H1 (cell line): Measurements from ENCODE around the gene TOP2B. TPM values are rescaled to one million over a fixed set of nuclear protein-coding genes. Genes with fewer than 3 reads are reported as not detected.

Experiments
- CTCF ChIA-PET: fragments of 300-600 bp; sonication (Branson Sonifier 250); formaldehyde crosslinking; loops from one replicate; lab custom pipeline; 2021; ENCODE audit not compliant: partially characterized antibody; lab: Charles Lee
- POLR2A ChIA-PET: fragments of 300-600 bp; sonication (Branson Sonifier 250); formaldehyde crosslinking; loops from one replicate; lab custom pipeline; 2021; ENCODE audit warnings: inconsistent platforms; ENCODE audit not compliant: partially characterized antibody; lab: Charles Lee
- DNase-seq, 2 experiments: peaks; one replicate each; pipeline versions ENCODE4 v3.0.0 to v3.0.0-alpha.2; 2010 to 2022; ENCODE audit warnings: low spot score in 2 of 2, low read depth in 1 of 2, mixed read lengths in 1 of 2
- FAIRE-seq: peaks from 2 replicates; lab custom pipeline; 2011; peaks lifted over from hg19 to GRCh38; lab: Jason Lieb, UNC
- H2AFZ ChIP-seq: 2 replicates; pipeline ENCODE4 v1.8.1; 2012; ENCODE audit warnings: low read length, inconsistent platforms
- H2AK5ac ChIP-seq: 2 replicates; pipeline ENCODE4 v1.6.1; 2013; ENCODE audit warnings: low read depth, low read length
- H2BK120ac ChIP-seq: replicated peaks from 2 replicates; pipeline ENCODE3; 2013; ENCODE audit warnings: low read depth, low read length, inconsistent platforms
- H2BK12ac ChIP-seq: 2 replicates; pipeline ENCODE4 v1.6.1; 2013; ENCODE audit warnings: low read depth, low read length
- H2BK15ac ChIP-seq: 2 replicates; pipeline ENCODE4 v1.6.1; 2013; ENCODE audit warnings: low read length
- H2BK20ac ChIP-seq: 2 replicates; pipeline ENCODE4 v1.6.1; 2013; ENCODE audit warnings: low read length
- H2BK5ac ChIP-seq: 2 replicates; pipeline ENCODE4 v1.6.1; 2013; ENCODE audit warnings: low read depth, low read length
- H3K14ac ChIP-seq: 2 replicates; pipeline ENCODE4 v1.6.1; 2013; ENCODE audit warnings: inconsistent platforms; ENCODE audit not compliant: insufficient read length
- H3K18ac ChIP-seq: 2 replicates; pipeline ENCODE4 v1.6.1; 2013; ENCODE audit warnings: low read length; ENCODE audit errors: extremely low read depth
- H3K23ac ChIP-seq: 2 replicates; pipeline ENCODE4 v1.6.1; 2013; ENCODE audit warnings: inconsistent platforms; ENCODE audit not compliant: insufficient read length
- H3K23me2 ChIP-seq: 2 replicates; pipeline ENCODE4 v1.6.1; 2013; ENCODE audit warnings: low read depth, low read length
- H3K27ac ChIP-seq: 2 replicates; pipeline ENCODE4 v1.6.1; 2011; ENCODE audit warnings: low read depth, low read length, inconsistent platforms
- H3K27me3 ChIP-seq, 4 experiments: replicated peaks in 1 of 4; 1 replicate in 1 of 4; 2 replicates in 3 of 4; pipeline versions ENCODE4 v1.6.1 to v1.8.1; 2011 to 2013; ENCODE audit warnings: low read length in 3 of 4, mild to moderate bottlenecking in 3 of 4, inconsistent platforms in 2 of 4, mixed read lengths in 2 of 4, moderate library complexity in 1 of 4; ENCODE audit not compliant: control insufficient read depth in 3 of 4, insufficient read depth in 3 of 4; ENCODE audit errors: extremely low read depth in 1 of 4
- H3K36me3 ChIP-seq, 4 experiments: 2 replicates each; pipeline versions ENCODE4 v1.6.1 to v1.8.1; 2011 to 2013; ENCODE audit warnings: mild to moderate bottlenecking in 4 of 4, low read length in 3 of 4, moderate library complexity in 2 of 4, control low read depth in 1 of 4, inconsistent platforms in 1 of 4; ENCODE audit not compliant: insufficient read depth in 4 of 4, control insufficient read depth in 2 of 4
- H3K4ac ChIP-seq: replicated peaks from 2 replicates; pipeline ENCODE3; 2013; ENCODE audit warnings: low read length, low read depth, mixed read lengths, inconsistent platforms; ENCODE audit not compliant: insufficient read length
- H3K4me1 ChIP-seq, 4 experiments: replicated peaks in 1 of 4; 1 replicate in 1 of 4; 2 replicates in 3 of 4; pipeline versions ENCODE4 v1.6.1 to v1.8.1; 2011 to 2013; ENCODE audit warnings: low read length in 3 of 4, inconsistent platforms in 2 of 4, mixed read lengths in 1 of 4; ENCODE audit not compliant: insufficient read depth in 4 of 4, control insufficient read depth in 3 of 4
- H3K4me2 ChIP-seq, 2 experiments: 2 replicates each; pipeline versions ENCODE4 v1.6.1 to v1.8.1; 2011 to 2013; ENCODE audit warnings: low read depth in 2 of 2, low read length in 2 of 2, control low read depth in 1 of 2, inconsistent platforms in 1 of 2, mild to moderate bottlenecking in 1 of 2; ENCODE audit not compliant: insufficient read depth in 1 of 2
- H3K4me3 ChIP-seq, 4 experiments: fragments of 200-600, 300-600 bp in 1 of 4; sonication (generic), shearing (Covaris generic), sonication (Bioruptor Twin) in 1 of 4; 2 replicates each; pipeline versions ENCODE4 v1.5.1 to v1.8.1; 2011 to 2016; ENCODE audit warnings: low read length in 4 of 4, low read depth in 3 of 4, control low read depth in 2 of 4, inconsistent platforms in 2 of 4, mild to moderate bottlenecking in 2 of 4, mixed read lengths in 1 of 4, moderate library complexity in 1 of 4; ENCODE audit not compliant: insufficient read depth in 2 of 4; ENCODE audit errors: extremely low read depth in 1 of 4
- H3K56ac ChIP-seq: replicated peaks from 2 replicates; pipeline ENCODE3; 2013; ENCODE audit warnings: low read depth, mild to moderate bottlenecking, mixed read lengths, low read length, inconsistent platforms; ENCODE audit not compliant: insufficient read length
- H3K79me1 ChIP-seq: 2 replicates; pipeline ENCODE4 v1.6.1; 2013; ENCODE audit warnings: low read depth, low read length, control low read depth
- H3K79me2 ChIP-seq, 2 experiments: 2 replicates each; pipeline versions ENCODE4 v1.6.1 to v1.8.1; 2012 to 2013; ENCODE audit warnings: low read length in 2 of 2, mild to moderate bottlenecking in 2 of 2, inconsistent platforms in 1 of 2; ENCODE audit not compliant: insufficient read depth in 2 of 2, control insufficient read depth in 1 of 2
- H3K9ac ChIP-seq, 4 experiments: replicated peaks in 1 of 4; 1 replicate in 1 of 4; 2 replicates in 3 of 4; pipeline versions ENCODE4 v1.6.1 to v1.8.1; 2011 to 2013; ENCODE audit warnings: low read depth in 3 of 4, low read length in 3 of 4, control low read depth in 2 of 4, mild to moderate bottlenecking in 2 of 4, moderate library complexity in 2 of 4, inconsistent platforms in 1 of 4; ENCODE audit errors: extremely low read depth in 1 of 4
- H3K9me3 ChIP-seq, 2 experiments: 2 replicates each; pipeline versions ENCODE4 v1.6.1 to v1.8.1; 2012 to 2013; ENCODE audit warnings: mild to moderate bottlenecking in 2 of 2, moderate library complexity in 2 of 2, control low read depth in 1 of 2, inconsistent platforms in 1 of 2, low read depth in 1 of 2, low read length in 1 of 2, mixed read lengths in 1 of 2; ENCODE audit not compliant: insufficient read depth in 2 of 2
- H4K20me1 ChIP-seq, 2 experiments: replicated peaks in 1 of 2; 2 replicates each; pipeline versions ENCODE3 to v1.8.1; 2011 to 2013; ENCODE audit warnings: inconsistent platforms in 2 of 2, low read length in 2 of 2, mild to moderate bottlenecking in 1 of 2; ENCODE audit not compliant: insufficient read depth in 2 of 2, control insufficient read depth in 1 of 2
- H4K5ac ChIP-seq: 2 replicates; pipeline ENCODE4 v1.6.1; 2013; ENCODE audit warnings: low read length, low read depth, mixed read lengths, inconsistent platforms; ENCODE audit not compliant: insufficient read length
- H4K8ac ChIP-seq: 2 replicates; pipeline ENCODE4 v1.8.0; 2013; ENCODE audit warnings: mild to moderate bottlenecking, moderate library complexity, low read length, inconsistent platforms; ENCODE audit not compliant: insufficient read depth; ENCODE audit errors: extremely low read depth
- H4K91ac ChIP-seq: replicated peaks from 2 replicates; pipeline ENCODE3; 2013; ENCODE audit warnings: low read length, mixed read lengths, inconsistent platforms; ENCODE audit not compliant: insufficient read length
- EGR1 ChIP-seq: IDR thresholded peaks from 2 replicates; pipeline ENCODE4 v1.6.1; 2011; ENCODE audit warnings: low read depth, low read length, borderline replicate concordance
- NANOG ChIP-seq: IDR thresholded peaks from 2 replicates; pipeline ENCODE4 v1.6.1; 2011; ENCODE audit warnings: low read length, low read depth, mild to moderate bottlenecking, inconsistent platforms; ENCODE audit not compliant: insufficient read depth, poor library complexity, severe bottlenecking
- SIN3A ChIP-seq, 2 experiments: IDR thresholded peaks in 1 of 2; conservative IDR thresholded peaks in 1 of 2; 2 replicates each; pipeline ENCODE4 v1.6.1; 2011 to 2012; ENCODE audit warnings: low read length in 2 of 2, improper control_type of control experiment in 1 of 2, low read depth in 1 of 2, mild to moderate bottlenecking in 1 of 2
- WGBS, 2 experiments: shearing (Covaris generic) in 1 of 2; methylation state at CpG; one replicate each; pipeline versions ENCODE4 v1.1.6 to v1.1.7; 2013 to 2015; ENCODE audit warnings: low lambda C conversion rate in 2 of 2, mixed read lengths in 2 of 2, inconsistent platforms in 1 of 2, low coverage in 1 of 2, missing lambda C conversion rate in 1 of 2; ENCODE audit not compliant: insufficient replicate concordance in 2 of 2, insufficient coverage in 1 of 2, insufficient read length in 1 of 2; ENCODE audit errors: extremely low coverage in 1 of 2, missing lambda C conversion rate in 1 of 2; 5-methylcytosine and 5-hydroxymethylcytosine counted together
- polyA plus RNA-seq, 7 experiments: library from polyadenylated mRNA; depleted of rRNA in 3 of 7; stranded (reverse) in 5 of 7; unstranded in 2 of 7; fragments of >200 nt in 5 of 7; fragments of 200-250 nt in 2 of 7; gene quantifications; 1 replicate in 5 of 7; 2 replicates in 1 of 7; 4 replicates in 1 of 7; pipeline versions ENCODE4 v1.2.1 to v1.2.3, GENCODE V29; 2011 to 2013; ENCODE audit warnings: missing spikeins in 2 of 7, mixed read lengths in 2 of 7
- total RNA-seq: library from RNA; stranded (reverse); fragmentation: NEBNext Ultra II Directional; extraction: Animal tissue kit (Norgen Biotek cat#: 25700); gene quantifications from 2 replicates; pipeline ENCODE4 v1.2.1, GENCODE V29; 2021

Gene TOP2B
- total and polyA plus RNA-seq, 2 of the 8 experiments (the other 6 are each of a cell fraction or from before 2014, with no cell fraction given), result 34.9 to 206 TPM

GRCh38 chr3:25687742-25688141, 23.0 kb upstream of the TOP2B start:
- ChIA-PET POLR2A (no interaction called here), CTCF (no interaction called here)
- Histone ChIP-seq H3K4me3 (no peak overlapping the region), H2BK20ac (no peak overlapping the region), H3K23ac (no peak overlapping the region), H3K23me2 (no peaks in the 10 kb centered on the region), H2AK5ac (no peak overlapping the region), H3K4me1 (no peaks in the 10 kb centered on the region), H3K27ac (no peak overlapping the region), H3K4ac (no peak overlapping the region), H3K79me2 (no peaks in the 10 kb centered on the region), H2BK120ac (no peak overlapping the region), H3K79me1 (no peaks in the 10 kb centered on the region), H3K14ac (no peak overlapping the region), H3K9me3 (no peaks in the 10 kb centered on the region), H2BK5ac (no peak overlapping the region), H3K36me3 (no peaks in the 10 kb centered on the region), H3K56ac (no peak overlapping the region), H3K27me3 (no peaks in the 10 kb centered on the region), H3K4me2 (no peak overlapping the region), H4K8ac (no peak overlapping the region), H4K20me1 (no peaks in the 10 kb centered on the region), H2BK12ac (no peak overlapping the region)
- no peak for FAIRE-seq
- 85% methylated on average over 1 of the region's 1 CpG; no CpG with 5 or more reads in 1 of the 2 experiments for WGBS, 2 experiments
- no peak for DNase-seq
- no peak for TF ChIP-seq NANOG
- TF ChIP-seq SIN3A (conservative IDR thresholded peaks at IDR 0.05 in 1 of 2, IDR thresholded peaks at IDR 0.05 in 1 of 2; ENCODE audit: low read depth in 1 of 2, low read length in 2 of 2), result no peak
- no peak for TF ChIP-seq EGR1
- TF ChIP-seq, all 59 proteins: peak for 0
- Histone ChIP-seq H4K5ac (no peak overlapping the region), H2AFZ (no peak overlapping the region), H3K9ac (no peak overlapping the region), H4K91ac (no peak overlapping the region), H2BK15ac (no peak overlapping the region), H3K18ac (no peak overlapping the region)
